MG63 (cell line): Measurements from ENCODE around the gene MTHFR. TPM values are rescaled to one million over a fixed set of nuclear protein-coding genes. Genes with fewer than 3 reads are reported as not detected.

Experiments
- DNase-seq: peaks from one replicate; pipeline ENCODE4 v3.0.0-alpha.2; 2020
- H3K27me3 ChIP-seq: fragments of 250-450 bp; sonication (Bioruptor Pico); 2 replicates; pipeline ENCODE4 v1.5.1; 2020; ENCODE audit warnings: mild to moderate bottlenecking, moderate library complexity
- H3K36me3 ChIP-seq: fragments of 250-450 bp; sonication (Bioruptor Pico); 2 replicates; pipeline ENCODE4 v1.5.1; 2020; ENCODE audit warnings: mild to moderate bottlenecking, moderate library complexity
- H3K4me3 ChIP-seq: fragments of 250-450 bp; sonication (Bioruptor Pico); 2 replicates; pipeline ENCODE4 v1.5.1; 2020; ENCODE audit warnings: mild to moderate bottlenecking, moderate library complexity
- H3K9me3 ChIP-seq: fragments of 250-450 bp; sonication (Bioruptor Pico); 2 replicates; pipeline ENCODE4 v1.5.1; 2020; ENCODE audit warnings: mild to moderate bottlenecking, moderate library complexity
- total RNA-seq: library from RNA; depleted of rRNA; stranded (reverse); fragments of >200 nt; shearing (Covaris generic); gene quantifications from 2 replicates; pipeline ENCODE4 v1.2.3, GENCODE V29; 2014; ENCODE audit warnings: low replicate concordance

Gene MTHFR
- total RNA-seq, 1 experiment from 2014 or later = 7.8 TPM

GRCh38 chr1:11790101-11790879, 15.5 kb downstream of the MTHFR start:
- H3K27me3 ChIP-seq = no peaks in the 10 kb centered on the region
- no peak overlapping the region for H3K4me3 ChIP-seq
- DNase-seq = no peak
- H3K9me3 ChIP-seq = no peaks in the 10 kb centered on the region
- H3K36me3 ChIP-seq = no peaks in the 10 kb centered on the region

GRCh38 chr1:11789126-11790067, 16.4 kb downstream of the MTHFR start:
- Histone ChIP-seq H3K4me3 (no peak overlapping the region), H3K27me3 (no peaks in the 10 kb centered on the region), H3K9me3 (no peaks in the 10 kb centered on the region), H3K36me3 (no peaks in the 10 kb centered on the region)
- DNase-seq = no peak

DNA sequence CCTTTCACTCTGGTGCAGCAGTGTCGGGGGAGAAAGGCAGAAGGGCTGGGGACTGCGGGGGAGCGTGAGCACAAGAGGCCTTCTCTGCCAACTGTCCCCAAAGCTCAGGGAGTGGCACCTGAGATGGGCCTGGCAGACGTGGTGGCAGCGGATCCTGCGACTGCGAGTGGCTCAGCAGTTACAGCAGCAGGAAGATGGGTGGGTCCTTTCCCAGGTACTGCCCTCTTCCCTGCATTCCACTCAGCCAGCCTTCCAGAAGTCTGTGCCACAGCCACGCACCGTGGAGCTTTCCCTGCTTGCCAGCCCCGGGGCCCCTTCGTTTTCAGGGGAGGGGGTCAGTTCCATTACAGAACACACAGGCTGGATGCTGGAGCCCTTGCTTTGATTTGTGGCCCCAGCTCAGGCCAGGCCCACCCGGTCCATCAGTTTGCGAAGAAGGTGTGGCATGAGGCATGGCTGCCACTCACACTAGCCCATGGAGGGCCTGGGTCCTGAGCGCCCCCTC, 17.2 kb downstream of the MTHFR start:
- no peaks in the 10 kb centered on the region for H3K27me3 ChIP-seq
- H3K4me3 ChIP-seq = no peak overlapping the region
- no peak for DNase-seq
- no peaks in the 10 kb centered on the region for H3K9me3 ChIP-seq
- no peaks in the 10 kb centered on the region for H3K36me3 ChIP-seq

GRCh38 chr1:11787804-11788436, 17.8 kb downstream of the MTHFR start:
- no peaks in the 10 kb centered on the region for H3K27me3 ChIP-seq
- H3K9me3 ChIP-seq = no peaks in the 10 kb centered on the region
- H3K4me3 ChIP-seq = no peak overlapping the region
- no peaks in the 10 kb centered on the region for H3K36me3 ChIP-seq
- no peak for DNase-seq

DNA sequence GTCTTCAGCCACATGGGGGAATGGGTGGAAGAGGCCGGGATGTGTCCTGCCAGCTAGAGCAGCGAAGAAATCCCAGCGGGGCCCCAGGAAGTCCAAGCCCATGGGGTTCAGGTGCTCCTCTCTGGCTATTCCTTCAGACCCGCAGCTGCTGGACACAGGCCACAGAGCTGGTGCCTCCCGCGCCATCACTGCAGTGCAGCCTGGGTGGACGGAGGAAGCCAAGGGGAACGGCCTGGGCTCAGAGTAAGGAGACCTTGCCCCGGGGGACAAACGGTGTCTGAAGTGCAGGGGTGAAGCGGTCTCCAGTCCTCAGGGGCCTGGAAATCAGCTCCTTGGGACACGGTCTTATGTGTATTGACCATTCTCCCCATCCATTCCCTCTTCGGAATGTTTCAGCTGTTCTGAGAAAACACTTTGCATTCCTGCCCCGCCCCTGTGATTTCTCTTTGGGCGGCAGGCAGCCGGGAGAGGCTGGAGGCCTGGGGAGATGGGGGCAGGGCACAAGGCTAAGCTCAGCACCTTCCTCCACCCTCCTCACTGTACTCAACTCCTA, 18.4 kb downstream of the MTHFR start:
- Histone ChIP-seq H3K36me3 (no peaks in the 10 kb centered on the region), H3K4me3 (no peak overlapping the region), H3K27me3 (no peaks in the 10 kb centered on the region), H3K9me3 (no peaks in the 10 kb centered on the region)
- no peak for DNase-seq

DNA sequence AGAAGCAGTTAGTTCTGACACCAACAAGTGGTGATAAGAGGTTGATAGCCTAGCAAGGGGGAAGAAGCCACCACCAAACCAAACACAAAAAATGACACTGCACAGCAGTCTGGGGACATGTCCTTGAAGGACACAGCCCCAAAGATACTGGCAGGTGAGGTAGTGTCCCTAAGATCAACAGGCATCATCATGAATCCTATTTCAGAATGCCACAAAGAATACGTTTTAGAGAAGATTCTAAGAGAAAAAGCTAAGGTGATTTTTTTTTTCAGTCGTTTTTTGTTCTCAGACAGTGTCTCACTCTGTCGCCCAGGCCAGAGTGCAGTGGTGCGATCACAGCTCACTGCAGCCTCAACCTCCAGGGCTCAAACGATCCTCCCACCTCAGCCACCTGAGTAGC, 19.6 kb downstream of the MTHFR start:
- DNase-seq = no peak
- no peaks in the 10 kb centered on the region for H3K27me3 ChIP-seq
- no peaks in the 10 kb centered on the region for H3K36me3 ChIP-seq
- H3K4me3 ChIP-seq = no peak overlapping the region
- no peaks in the 10 kb centered on the region for H3K9me3 ChIP-seq

DNA sequence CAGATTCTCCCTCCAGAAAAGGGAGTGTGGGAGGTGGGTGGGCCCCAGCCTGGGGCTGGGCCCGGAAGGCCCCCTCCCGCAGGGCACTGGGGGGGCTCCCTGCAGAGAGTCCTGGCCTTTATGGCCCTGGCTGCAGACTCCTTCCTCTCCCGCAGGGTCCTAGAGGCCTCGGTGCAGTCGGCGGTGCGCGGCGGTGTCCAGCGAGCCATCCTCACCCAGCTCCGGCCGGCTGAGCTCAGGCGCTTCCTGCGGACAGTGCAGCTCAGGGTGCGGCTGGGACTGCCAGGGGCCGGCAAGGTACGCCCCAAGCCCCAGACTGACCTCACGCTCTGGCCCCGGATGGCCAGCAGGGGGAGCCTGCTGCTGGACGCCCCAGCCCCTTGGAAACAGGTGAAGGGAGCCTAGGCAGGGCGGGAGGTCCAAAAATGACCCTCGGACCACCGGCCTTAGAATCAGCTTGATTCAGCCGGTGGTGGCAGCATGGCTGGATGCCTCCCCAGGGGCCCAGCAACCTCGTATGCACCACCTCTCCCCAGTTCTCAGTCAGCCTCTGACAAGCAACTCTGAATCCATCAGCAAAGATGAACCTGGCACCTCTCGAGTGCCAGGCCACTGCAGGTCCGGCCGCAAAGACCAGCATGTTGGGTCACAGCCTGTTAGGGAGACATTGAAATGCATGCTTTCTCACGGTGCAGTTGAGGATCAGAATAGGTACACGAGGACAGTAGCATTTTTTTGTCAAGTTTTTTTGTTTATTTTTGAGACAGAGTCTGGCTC, 20.6 kb downstream of the MTHFR start:
- H3K9me3 ChIP-seq = no peaks in the 10 kb centered on the region
- no peaks in the 10 kb centered on the region for H3K36me3 ChIP-seq
- no peaks in the 10 kb centered on the region for H3K27me3 ChIP-seq
- H3K4me3 ChIP-seq = no peak overlapping the region
- peak; percentile 37 for DNase-seq

GRCh38 chr1:11784256-11784992, 21.3 kb downstream of the MTHFR start:
- DNase-seq = no peak
- H3K9me3 ChIP-seq = no peaks in the 10 kb centered on the region
- H3K36me3 ChIP-seq = no peaks in the 10 kb centered on the region
- no peaks in the 10 kb centered on the region for H3K27me3 ChIP-seq
- H3K4me3 ChIP-seq = no peak overlapping the region

DNA sequence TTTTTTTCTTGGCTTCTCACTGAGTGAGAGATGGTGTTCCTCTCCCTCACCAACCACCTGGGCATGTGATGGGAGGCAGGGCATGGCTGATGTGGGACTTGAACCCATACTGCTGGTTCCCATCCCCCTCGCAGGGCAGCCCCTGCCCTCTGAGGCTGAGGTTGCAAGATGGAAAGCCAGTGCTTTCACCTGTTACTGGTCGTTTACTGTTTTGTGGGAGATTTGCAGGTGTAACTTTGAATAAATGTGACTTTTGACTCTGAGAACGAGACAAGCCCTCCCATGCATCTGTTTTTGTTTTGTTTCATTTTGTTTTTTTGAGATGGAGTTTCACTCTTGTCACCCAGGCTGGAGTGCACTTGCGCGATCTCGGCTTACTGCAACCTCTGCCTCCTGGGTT, 22.2 kb downstream of the MTHFR start:
- no peaks in the 10 kb centered on the region for H3K9me3 ChIP-seq
- no peak for DNase-seq
- H3K36me3 ChIP-seq = no peaks in the 10 kb centered on the region
- no peaks in the 10 kb centered on the region for H3K27me3 ChIP-seq
- H3K4me3 ChIP-seq = no peak overlapping the region

DNA sequence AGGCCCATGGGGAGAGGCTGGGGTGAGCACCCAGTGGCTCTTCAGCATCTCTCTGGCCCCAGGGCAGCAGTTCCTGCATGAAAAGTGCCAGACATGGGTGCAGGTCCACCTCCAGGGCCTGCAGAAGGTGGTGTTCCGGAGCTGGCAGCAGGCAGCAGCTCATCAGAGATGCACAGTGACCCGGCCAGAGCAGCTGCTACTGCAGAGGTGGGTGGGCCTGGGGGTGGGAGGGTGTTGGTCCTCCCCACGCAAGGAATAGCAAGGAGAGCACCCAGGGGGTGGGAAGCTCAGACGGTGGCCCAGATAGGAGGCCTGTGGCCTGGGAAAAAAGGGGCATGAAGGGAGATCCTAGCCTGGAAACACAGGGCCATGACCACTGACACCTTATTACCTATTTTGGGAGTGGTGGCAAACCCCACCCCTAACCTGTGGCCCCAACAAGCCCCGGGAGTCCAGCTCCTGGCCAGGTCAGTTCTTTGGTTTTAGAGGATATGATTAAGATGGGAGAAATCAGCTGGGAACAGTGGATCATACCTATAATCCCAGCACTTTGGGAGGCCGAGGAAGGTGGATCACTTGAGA, 23.5 kb downstream of the MTHFR start:
- Histone ChIP-seq H3K27me3 (no peaks in the 10 kb centered on the region), H3K4me3 (no peak overlapping the region), H3K36me3 (no peaks in the 10 kb centered on the region), H3K9me3 (no peaks in the 10 kb centered on the region)
- no peak for DNase-seq

DNA sequence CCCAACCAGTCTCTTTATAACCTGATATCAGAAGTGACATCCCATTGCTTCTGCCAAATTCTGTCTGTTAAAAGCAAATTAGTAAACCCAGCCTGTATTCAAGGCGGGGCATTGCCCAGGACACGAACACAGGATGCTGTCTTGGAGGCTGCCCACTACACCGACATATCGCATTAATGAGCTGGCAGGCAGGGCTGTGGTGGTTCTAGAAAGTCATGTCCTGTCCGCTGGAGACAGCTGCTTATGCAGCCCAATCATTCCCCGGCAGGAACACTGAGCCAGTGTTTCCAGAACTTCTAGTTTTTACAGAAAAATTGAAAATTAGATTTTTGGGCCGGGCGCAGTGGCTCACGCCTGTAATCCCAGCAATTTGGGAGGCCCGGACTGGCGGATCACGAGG, 24.5 kb downstream of the MTHFR start:
- Histone ChIP-seq H3K27me3 (no peaks in the 10 kb centered on the region), H3K4me3 (no peak overlapping the region), H3K36me3 (no peaks in the 10 kb centered on the region), H3K9me3 (no peaks in the 10 kb centered on the region)
- peak; percentile 40 for DNase-seq

GRCh38 chr1:11780380-11781147, 25.2 kb downstream of the MTHFR start:
- DNase-seq = no peak
- Histone ChIP-seq H3K4me3 (no peak overlapping the region), H3K9me3 (no peaks in the 10 kb centered on the region), H3K36me3 (no peaks in the 10 kb centered on the region), H3K27me3 (no peaks in the 10 kb centered on the region)

DNA sequence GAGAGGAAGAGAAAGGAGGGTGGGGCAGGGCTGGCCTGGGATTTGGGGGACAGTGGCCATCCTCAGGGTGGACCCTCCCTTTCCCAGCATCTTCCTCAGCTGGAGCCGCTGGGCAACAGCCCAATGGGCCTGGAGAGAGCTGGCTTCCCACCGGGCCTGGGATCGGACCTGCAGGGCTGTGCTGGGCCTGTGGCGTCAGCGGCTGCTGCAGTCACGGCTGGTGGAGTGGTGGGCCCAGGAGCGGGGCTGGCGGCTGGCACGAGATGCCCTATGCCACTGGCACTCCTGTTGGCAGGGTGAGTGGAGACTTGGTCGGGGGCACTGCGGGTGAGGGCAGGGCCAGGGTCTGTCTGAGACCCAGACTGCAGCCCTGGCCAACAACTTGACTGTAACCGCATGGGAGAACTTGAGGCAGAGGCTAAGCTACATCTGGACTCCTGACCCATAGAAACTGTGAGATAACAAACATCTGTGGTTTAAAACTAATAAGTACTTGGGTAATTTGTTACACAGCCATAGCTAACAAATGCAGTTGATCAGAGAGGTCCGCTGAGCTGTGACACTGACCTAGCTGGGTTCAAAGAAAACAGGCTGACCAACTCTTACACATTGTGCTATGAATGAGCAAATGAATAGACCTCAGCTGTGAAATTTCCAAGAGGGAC, 25.9 kb downstream of the MTHFR start:
- no peaks in the 10 kb centered on the region for H3K9me3 ChIP-seq
- DNase-seq = no peak
- H3K36me3 ChIP-seq = no peaks in the 10 kb centered on the region
- H3K4me3 ChIP-seq = no peak overlapping the region
- H3K27me3 ChIP-seq = no peaks in the 10 kb centered on the region
